Neural crest cell (in vitro differentiated cells): ENCODE measurements around the gene CCDC89. TPM values are rescaled to one million over a fixed set of nuclear protein-coding genes. Genes with fewer than 3 reads are reported as not detected.

Experiments
- DNase-seq: peaks from one replicate; pipeline ENCODE4 v3.0.0; 2021; ENCODE audit warnings: low read depth, mixed read lengths, low spot score
- H3K27ac Mint-ChIP-seq: one replicate; pipeline ENCODE4 v1.8.0; 2021; ENCODE audit warnings: mild to moderate bottlenecking, mixed read lengths; ENCODE audit not compliant: unreplicated experiment
- H3K27me3 Mint-ChIP-seq: 2 replicates; pipeline ENCODE4 v1.8.0; 2021; ENCODE audit warnings: low read depth, mild to moderate bottlenecking, mixed read lengths
- H3K36me3 Mint-ChIP-seq: 2 replicates; pipeline ENCODE4 v1.8.0; 2021; ENCODE audit warnings: low read depth, mild to moderate bottlenecking, mixed read lengths
- H3K4me1 Mint-ChIP-seq: 2 replicates; pipeline ENCODE4 v1.8.0; 2021; ENCODE audit warnings: mixed read lengths
- H3K4me3 Mint-ChIP-seq: one replicate; pipeline ENCODE4 v1.8.0; 2021; ENCODE audit warnings: mild to moderate bottlenecking, mixed read lengths
- H3K9me3 Mint-ChIP-seq: 2 replicates; pipeline ENCODE4 v1.8.0; 2021; ENCODE audit warnings: mixed read lengths
- CTCF ChIP-seq: fragments of 200-600 bp; sonication (generic); conservative IDR thresholded peaks from 2 replicates; pipeline ENCODE4 v1.5.0; 2021; ENCODE audit warnings: antibody characterized with exemption, mild to moderate bottlenecking
- total RNA-seq: library from RNA; stranded (reverse); gene quantifications from 2 replicates; pipeline ENCODE4 v1.2.1, GENCODE V29; 2021

The CCDC89 gene
- total RNA-seq, 1 donor from 2014 or later: not detected

DNA sequence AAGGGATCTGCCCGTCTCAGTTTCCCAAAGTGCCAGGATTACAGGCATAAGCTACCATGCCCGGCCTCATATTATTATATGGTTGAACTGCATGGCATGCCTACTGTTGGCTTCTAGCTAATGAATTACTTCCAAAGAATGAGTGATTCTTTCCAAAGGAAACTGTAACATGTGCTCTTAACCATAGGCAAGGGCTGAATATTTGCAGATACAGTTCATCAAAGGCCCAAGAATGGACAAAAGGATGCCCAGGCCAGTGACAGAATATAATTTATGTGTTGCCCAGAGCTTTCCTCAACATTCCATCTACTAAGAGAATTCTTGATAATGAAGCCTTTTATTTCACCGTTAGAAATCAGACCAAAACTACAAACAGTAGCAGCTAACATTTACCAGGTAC, 27.0 kb upstream of the CCDC89 start:
- Mint-ChIP-seq H3K4me1 (peaks cover 28% of the 10 kb centered on the region), H3K27ac (no peak overlapping the region), H3K9me3 (no peaks in the 10 kb centered on the region), H3K27me3 (no peaks in the 10 kb centered on the region), H3K4me3 (no peak overlapping the region), H3K36me3 (no peaks in the 10 kb centered on the region)
- no peak for DNase-seq
- TF ChIP-seq CTCF: no peak

- Mint-ChIP-seq H3K27me3 (no peaks in the 10 kb centered on the region), H3K9me3 (no peaks in the 10 kb centered on the region), H3K27ac (no peak overlapping the region), H3K4me1 (peaks cover 12% of the 10 kb centered on the region), H3K4me3 (no peak overlapping the region), H3K36me3 (no peaks in the 10 kb centered on the region)
- no peak for TF ChIP-seq CTCF
- DNase-seq: no peak
Observed at GRCh38 chr11:85710917-85711316, 24.9 kb upstream of the CCDC89 start.

DNA sequence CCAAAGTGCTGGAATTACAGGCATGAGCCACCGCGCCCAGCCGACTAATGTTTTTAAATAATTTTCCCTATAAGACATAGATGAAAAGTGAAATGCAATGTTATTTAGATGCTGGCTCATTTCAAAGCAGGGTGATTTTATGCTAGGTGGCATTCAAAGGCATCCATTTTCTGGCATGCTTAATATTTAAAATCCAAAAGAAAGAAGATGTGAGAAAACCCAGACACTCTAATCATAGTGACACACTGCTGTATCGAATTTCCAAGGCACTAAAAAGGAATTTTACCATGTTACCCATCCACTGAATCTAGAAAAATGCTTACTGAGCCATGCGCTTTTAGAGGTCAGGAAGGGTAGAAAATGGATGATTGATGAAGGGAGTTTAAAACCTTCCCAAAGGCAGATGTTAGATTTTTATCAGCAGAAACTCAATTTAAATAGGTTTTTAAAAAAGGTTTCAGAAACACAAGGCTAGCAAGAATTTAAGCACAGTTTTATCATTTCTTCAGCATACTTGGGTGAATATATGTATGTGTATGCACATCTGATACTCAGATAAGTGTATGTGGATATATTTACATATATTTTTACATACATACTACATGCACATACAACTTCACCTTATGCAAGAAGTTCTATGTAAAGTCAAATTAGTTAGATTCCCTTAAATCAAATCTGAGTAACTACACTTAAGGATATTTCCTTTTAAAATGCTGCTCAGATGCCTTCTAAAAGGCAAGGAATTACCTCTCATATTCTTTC, 24.1 kb upstream of the CCDC89 start:
- H3K4me1 Mint-ChIP-seq: peaks cover 12% of the 10 kb centered on the region
- H3K36me3 Mint-ChIP-seq: no peaks in the 10 kb centered on the region
- no peaks in the 10 kb centered on the region for H3K9me3 Mint-ChIP-seq
- H3K27me3 Mint-ChIP-seq: no peaks in the 10 kb centered on the region
- H3K27ac Mint-ChIP-seq: no peak overlapping the region
- no peak overlapping the region for H3K4me3 Mint-ChIP-seq
- TF ChIP-seq CTCF: no peak
- DNase-seq: no peak

DNA sequence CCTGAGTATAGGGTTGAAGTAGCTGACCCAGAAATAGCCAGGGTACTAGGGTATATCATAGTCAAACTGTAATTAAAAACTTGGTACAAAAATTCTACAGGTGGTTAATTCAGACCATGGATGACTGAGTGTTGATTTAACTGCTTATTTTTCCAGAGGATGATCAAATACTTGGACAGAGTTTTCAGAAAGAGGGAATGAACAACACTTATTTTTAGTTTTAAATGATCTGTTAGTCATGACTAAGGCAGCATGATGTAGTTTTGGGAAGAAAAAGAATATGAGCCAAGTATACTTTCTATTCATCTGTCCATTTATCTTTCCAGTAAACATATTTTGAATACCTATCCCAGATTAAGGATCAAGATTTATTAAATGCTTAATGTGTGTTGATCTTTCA, 19.8 kb upstream of the CCDC89 start:
- no peak overlapping the region for H3K27ac Mint-ChIP-seq
- no peaks in the 10 kb centered on the region for H3K36me3 Mint-ChIP-seq
- TF ChIP-seq CTCF: no peak
- no peaks in the 10 kb centered on the region for H3K4me1 Mint-ChIP-seq
- DNase-seq: no peak
- no peak overlapping the region for H3K4me3 Mint-ChIP-seq
- H3K9me3 Mint-ChIP-seq: no peaks in the 10 kb centered on the region
- no peaks in the 10 kb centered on the region for H3K27me3 Mint-ChIP-seq

DNA sequence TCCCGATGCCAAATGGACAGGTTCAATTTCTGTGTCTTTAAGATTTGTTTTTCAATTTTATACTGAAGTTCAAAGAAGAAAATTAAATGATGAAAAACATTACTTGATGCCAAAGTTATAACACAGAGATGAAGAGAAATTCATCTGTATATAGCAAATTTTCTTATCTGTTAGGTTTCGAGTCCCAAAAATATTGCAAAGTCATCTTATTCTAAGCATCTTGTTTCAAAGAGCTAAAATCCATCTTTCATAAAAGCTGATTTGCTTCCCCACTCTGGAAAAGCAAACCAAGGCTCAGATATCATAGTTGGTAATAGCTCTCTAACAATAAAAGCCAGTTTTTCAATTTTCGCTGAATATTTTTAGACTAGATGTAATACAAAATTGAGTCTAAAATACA, 19.0 kb upstream of the CCDC89 start:
- H3K9me3 Mint-ChIP-seq: no peaks in the 10 kb centered on the region
- no peaks in the 10 kb centered on the region for H3K4me1 Mint-ChIP-seq
- no peak for DNase-seq
- no peak overlapping the region for H3K27ac Mint-ChIP-seq
- H3K27me3 Mint-ChIP-seq: no peaks in the 10 kb centered on the region
- H3K36me3 Mint-ChIP-seq: no peaks in the 10 kb centered on the region
- no peak for TF ChIP-seq CTCF
- H3K4me3 Mint-ChIP-seq: no peak overlapping the region
